Keratinocyte (primary cell): ENCODE measurements around the gene SLC35B2.

Experiments used
- CTCF ChIP-seq, 3 experiments: IDR thresholded peaks in 1 of 3; conservative IDR thresholded peaks in 1 of 3; optimal IDR thresholded peaks in 1 of 3; 2 replicates in 2 of 3; 3 replicates in 1 of 3; pipeline versions ENCODE3 to v1.5.1; 2011; ENCODE audit warnings: low read length in 3 of 3, mild to moderate bottlenecking in 3 of 3, moderate library complexity in 2 of 3, control low read depth in 1 of 3, inconsistent platforms in 1 of 3; ENCODE audit not compliant: insufficient read depth in 2 of 3; ENCODE audit errors: extremely low read depth in 1 of 3
- EZH2 ChIP-seq: IDR thresholded peaks from one replicate; pipeline ENCODE4 v1.6.1; 2012; ENCODE audit warnings: inconsistent platforms, mild to moderate bottlenecking, low read length, moderate library complexity

- TF ChIP-seq CTCF (optimal IDR thresholded peaks at IDR 0.05 in 1 of 3, IDR thresholded peaks at IDR 0.05 in 1 of 3, conservative IDR thresholded peaks at IDR 0.05 in 1 of 3; ENCODE audit: extremely low read depth in 1 of 3, insufficient read depth in 2 of 3, low read length in 3 of 3) (no peak), EZH2 (no peak)
Measured at GRCh38 chr6:44286285-44286565, 28.9 kb upstream of the SLC35B2 start.
